Measurements from ENCODE around the gene OR5T2.
"Not testable (repeated sequence)": the region's sequence is repeated elsewhere in the genome, so short reads cannot be mapped to it uniquely, and the experiment has no call there.

OR5T2 gene

DNA sequence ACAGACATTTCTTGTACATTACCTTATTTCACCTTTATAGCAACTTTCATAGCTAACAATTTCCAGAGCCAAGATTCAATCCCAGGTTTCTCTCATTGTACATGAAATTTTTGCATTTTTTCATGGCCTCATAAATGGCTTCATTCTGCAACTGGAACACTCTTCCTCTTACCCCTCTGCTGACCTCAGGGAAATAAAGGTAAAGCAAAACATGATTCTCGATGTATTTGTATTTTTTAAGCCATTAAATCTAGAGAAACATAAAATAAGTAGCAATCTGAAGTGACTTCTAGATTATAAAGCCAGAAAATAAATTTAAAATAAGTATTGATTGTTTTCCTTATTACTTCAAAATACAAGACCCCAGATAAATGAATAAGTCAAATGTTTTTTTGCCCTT is at the start of gene OR5T2:
Gene OR5T2, minus strand, starts transcription at position 101 of the 400 bp plus-strand sequence. CDS start 1,193 bp downstream, outside the sequence.
- TF ChIP-seq CTBP1 (IDR thresholded peaks at IDR 0.05; ENCODE audit: borderline replicate concordance) (no peak), NFRKB (IDR thresholded peaks at IDR 0.05) (no peak), BHLHE40 (IDR thresholded peaks at IDR 0.05; ENCODE audit: borderline replicate concordance) (no peak), HDGF (IDR thresholded peaks at IDR 0.05; ENCODE audit: borderline replicate concordance) (no peak), SUZ12 (IDR thresholded peaks at IDR 0.05) (no peak), ZNF384 (IDR thresholded peaks at IDR 0.05) (no peak), TARDBP (IDR thresholded peaks at IDR 0.05) (no peak), LEF1 (IDR thresholded peaks at IDR 0.05; ENCODE audit: borderline replicate concordance) (no peak), L3MBTL2 (conservative IDR thresholded peaks at IDR 0.05) (no peak), FOXM1 (IDR thresholded peaks at IDR 0.05; ENCODE audit: borderline replicate concordance) (no peak), SP1 (IDR thresholded peaks at IDR 0.05) (no peak), ELF4 (IDR thresholded peaks at IDR 0.05) (no peak), FOXA1 (IDR thresholded peaks at IDR 0.05) (no peak), ARNT (IDR thresholded peaks at IDR 0.05) (no peak), FOXK2 (IDR thresholded peaks at IDR 0.05) (no peak)
- TF ChIP-seq, protein P1, sequence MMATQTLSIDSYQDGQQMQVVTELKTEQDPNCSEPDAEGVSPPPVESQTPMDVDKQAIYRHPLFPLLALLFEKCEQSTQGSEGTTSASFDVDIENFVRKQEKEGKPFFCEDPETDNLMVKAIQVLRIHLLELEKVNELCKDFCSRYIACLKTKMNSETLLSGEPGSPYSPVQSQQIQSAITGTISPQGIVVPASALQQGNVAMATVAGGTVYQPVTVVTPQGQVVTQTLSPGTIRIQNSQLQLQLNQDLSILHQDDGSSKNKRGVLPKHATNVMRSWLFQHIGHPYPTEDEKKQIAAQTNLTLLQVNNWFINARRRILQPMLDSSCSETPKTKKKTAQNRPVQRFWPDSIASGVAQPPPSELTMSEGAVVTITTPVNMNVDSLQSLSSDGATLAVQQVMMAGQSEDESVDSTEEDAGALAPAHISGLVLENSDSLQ (IDR thresholded peaks at IDR 0.05): no peak
- ChIA-PET CTCF (no interaction called here), POLR2A (no interaction called here)
- no peak for DNase-seq (ENCODE audit: extremely low spot score)

DNA sequence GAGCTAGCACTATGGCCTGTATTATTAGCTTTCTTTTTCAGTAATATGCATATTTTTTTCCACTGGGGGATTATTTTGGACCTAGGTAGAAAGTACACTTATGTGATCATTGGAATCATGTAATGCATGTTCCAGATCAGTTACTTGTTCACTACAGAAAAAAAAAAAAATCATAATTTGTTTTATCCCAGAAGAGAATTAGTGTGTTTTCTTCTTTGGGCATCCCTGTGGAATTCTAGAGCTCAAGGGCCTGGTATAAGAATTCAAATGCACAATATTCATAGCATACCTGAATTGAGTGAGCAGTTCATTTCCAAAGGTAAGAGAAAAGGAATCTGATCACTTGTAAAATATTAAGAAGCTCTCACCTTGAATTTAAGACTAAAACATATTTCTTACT is 39.8 kb upstream of the OR5T2 start, which contains the start of gene OR5T1:
Gene OR5T1, plus strand, starts transcription at position 301 of the 400 bp plus-strand sequence. CDS start 1,485 bp downstream, outside the sequence.
- ChIA-PET POLR2A (no interaction called here), CTCF (interaction anchor here (0.7 kb wide), 1 partner anchor 38 kb away, joined by 3 read pairs; no protein-coding TSS in a partner anchor)
- no peak for DNase-seq (ENCODE audit: extremely low spot score)

DNA sequence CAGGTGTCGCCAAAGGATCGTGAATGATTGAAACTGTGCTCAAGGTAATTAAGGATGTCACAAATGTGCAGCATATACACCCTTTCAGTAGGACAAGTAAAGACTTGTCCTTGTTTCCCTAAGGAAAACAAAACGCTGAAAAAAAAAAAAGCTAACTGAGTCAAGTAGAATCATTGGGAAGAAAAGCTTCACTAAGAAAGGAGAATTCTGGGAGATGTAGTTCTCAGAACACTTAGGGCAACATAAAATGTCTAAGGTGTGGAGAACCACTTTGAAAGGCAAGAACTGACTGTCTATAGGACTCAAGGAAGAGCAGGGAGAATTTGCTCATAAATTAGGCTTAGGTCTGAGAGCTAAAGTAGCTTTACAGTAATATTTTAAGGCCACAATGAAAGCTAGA is 37.0 kb upstream of the OR5T2 start:
- CTCF ChIA-PET: no interaction called here

More for the DNA sequence above, 39.8 kb upstream of the OR5T2 start, which contains the start of gene OR5T1:
- TF ChIP-seq NFRKB (IDR thresholded peaks at IDR 0.05): no peak

GRCh38 chr11:56251954-56252353 is 17.9 kb upstream of the OR5T2 start, which contains the start of gene OR5T3:
TSS of gene OR5T3 (plus strand) at chr11:56252254. CDS start at chr11:56252254, 0 bp downstream.
- no peak for DNase-seq (ENCODE audit: extremely low spot score)
- TF ChIP-seq HDGF (IDR thresholded peaks at IDR 0.05; ENCODE audit: borderline replicate concordance): no peak
- TF ChIP-seq L3MBTL2 (conservative IDR thresholded peaks at IDR 0.05): no peak
- no peak for TF ChIP-seq ARNT (IDR thresholded peaks at IDR 0.05)
- TF ChIP-seq LEF1 (IDR thresholded peaks at IDR 0.05; ENCODE audit: borderline replicate concordance): no peak
- TF ChIP-seq TARDBP (IDR thresholded peaks at IDR 0.05): no peak
- no peak for TF ChIP-seq FOXM1 (IDR thresholded peaks at IDR 0.05; ENCODE audit: borderline replicate concordance)
- POLR2A ChIA-PET: no interaction called here
- CTCF ChIA-PET: no interaction called here

More for the DNA sequence above, 37.0 kb upstream of the OR5T2 start:
- POLR2A ChIA-PET: no interaction called here
- no peak for DNase-seq (ENCODE audit: extremely low spot score)
- TF ChIP-seq CTBP1 (IDR thresholded peaks at IDR 0.05; ENCODE audit: borderline replicate concordance) (no peak), LEF1 (IDR thresholded peaks at IDR 0.05; ENCODE audit: borderline replicate concordance) (no peak), BHLHE40 (IDR thresholded peaks at IDR 0.05; ENCODE audit: borderline replicate concordance) (no peak), FOXM1 (IDR thresholded peaks at IDR 0.05; ENCODE audit: borderline replicate concordance) (no peak), SP1 (IDR thresholded peaks at IDR 0.05) (no peak), L3MBTL2 (conservative IDR thresholded peaks at IDR 0.05) (no peak), ARNT (IDR thresholded peaks at IDR 0.05) (no peak), SUZ12 (IDR thresholded peaks at IDR 0.05) (no peak), ELF4 (IDR thresholded peaks at IDR 0.05) (no peak), HDGF (IDR thresholded peaks at IDR 0.05; ENCODE audit: borderline replicate concordance) (no peak), FOXK2 (IDR thresholded peaks at IDR 0.05) (no peak)
- TF ChIP-seq, protein P1 (IDR thresholded peaks at IDR 0.05): no peak

DNA sequence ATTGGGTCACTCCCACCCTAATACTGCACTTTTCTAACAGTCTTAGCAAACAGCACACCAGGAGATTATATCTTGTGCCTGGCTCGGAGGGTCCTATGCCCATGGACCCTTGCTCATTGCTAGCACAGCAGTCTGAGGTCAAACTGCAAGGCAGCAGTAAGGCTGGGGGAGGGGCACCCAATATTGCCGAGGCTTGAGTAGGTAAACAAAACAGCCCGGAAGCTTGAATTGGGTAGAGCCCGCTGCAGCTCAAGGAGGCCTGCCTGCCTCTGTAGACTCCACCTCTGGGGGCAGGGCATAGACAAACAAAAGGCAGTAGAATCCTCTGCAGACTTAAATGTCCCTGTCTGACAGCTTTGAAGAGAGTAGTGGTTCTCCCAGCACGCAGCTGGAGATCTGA is 14.3 kb downstream of the OR5T2 start:
- DNase-seq (ENCODE audit: extremely low spot score); POLR2A ChIA-PET; CTCF ChIA-PET: not testable (repeated sequence)

- POLR2A ChIA-PET: no interaction called here
- DNase-seq (ENCODE audit: extremely low spot score): no peak
- TF ChIP-seq LEF1 (IDR thresholded peaks at IDR 0.05; ENCODE audit: borderline replicate concordance): no peak
- no peak for TF ChIP-seq FOXK2 (IDR thresholded peaks at IDR 0.05)
- TF ChIP-seq TARDBP (IDR thresholded peaks at IDR 0.05): no peak
- no peak for TF ChIP-seq ZNF384 (IDR thresholded peaks at IDR 0.05)
- TF ChIP-seq SUZ12 (IDR thresholded peaks at IDR 0.05): no peak
- no peak for TF ChIP-seq ELF4 (IDR thresholded peaks at IDR 0.05)
- TF ChIP-seq, protein P1 (IDR thresholded peaks at IDR 0.05): no peak
- no peak for TF ChIP-seq BHLHE40 (IDR thresholded peaks at IDR 0.05; ENCODE audit: borderline replicate concordance)
- no peak for TF ChIP-seq CTBP1 (IDR thresholded peaks at IDR 0.05; ENCODE audit: borderline replicate concordance)
- TF ChIP-seq SP1 (IDR thresholded peaks at IDR 0.05): no peak
- TF ChIP-seq FOXA1 (IDR thresholded peaks at IDR 0.05): no peak
- no peak for TF ChIP-seq ARNT (IDR thresholded peaks at IDR 0.05)
- no peak for TF ChIP-seq L3MBTL2 (conservative IDR thresholded peaks at IDR 0.05)
- no peak for TF ChIP-seq NFRKB (IDR thresholded peaks at IDR 0.05)
- TF ChIP-seq HDGF (IDR thresholded peaks at IDR 0.05; ENCODE audit: borderline replicate concordance): no peak
- no peak for TF ChIP-seq FOXM1 (IDR thresholded peaks at IDR 0.05; ENCODE audit: borderline replicate concordance)
- CTCF ChIA-PET: no interaction called here
Observed at GRCh38 chr11:56214537-56214936, 19.5 kb downstream of the OR5T2 start.

- POLR2A ChIA-PET: no interaction called here
- no peak for DNase-seq (ENCODE audit: extremely low spot score)
- TF ChIP-seq SUZ12 (IDR thresholded peaks at IDR 0.05): no peak
- TF ChIP-seq TARDBP (IDR thresholded peaks at IDR 0.05): no peak
- no peak for TF ChIP-seq CTBP1 (IDR thresholded peaks at IDR 0.05; ENCODE audit: borderline replicate concordance)
- TF ChIP-seq, protein P1 (IDR thresholded peaks at IDR 0.05): no peak
- TF ChIP-seq FOXK2 (IDR thresholded peaks at IDR 0.05): no peak
- TF ChIP-seq ARNT (IDR thresholded peaks at IDR 0.05): no peak
- no peak for TF ChIP-seq FOXM1 (IDR thresholded peaks at IDR 0.05; ENCODE audit: borderline replicate concordance)
- no peak for TF ChIP-seq HDGF (IDR thresholded peaks at IDR 0.05; ENCODE audit: borderline replicate concordance)
- no peak for TF ChIP-seq ZNF384 (IDR thresholded peaks at IDR 0.05)
- no peak for TF ChIP-seq FOXA1 (IDR thresholded peaks at IDR 0.05)
- TF ChIP-seq NFRKB (IDR thresholded peaks at IDR 0.05): no peak
- TF ChIP-seq BHLHE40 (IDR thresholded peaks at IDR 0.05; ENCODE audit: borderline replicate concordance): no peak
- no peak for TF ChIP-seq ELF4 (IDR thresholded peaks at IDR 0.05)
- no peak for TF ChIP-seq LEF1 (IDR thresholded peaks at IDR 0.05; ENCODE audit: borderline replicate concordance)
- TF ChIP-seq L3MBTL2 (conservative IDR thresholded peaks at IDR 0.05): no peak
- TF ChIP-seq SP1 (IDR thresholded peaks at IDR 0.05): no peak
- CTCF ChIA-PET: no interaction called here
Observed at GRCh38 chr11:56207790-56208189, 26.3 kb downstream of the OR5T2 start.
